RCC 7860 (cell line): Measurements from ENCODE around the gene RNFT2.

Source experiments
- DNase-seq: peaks from one replicate; pipeline ENCODE4 v3.0.0-alpha.2; 2015; ENCODE audit warnings: low spot score
- FAIRE-seq: peaks from 2 replicates; lab custom pipeline; 2012; peaks lifted over from hg19 to GRCh38; lab: Jason Lieb, UNC

Gene RNFT2, protein sequence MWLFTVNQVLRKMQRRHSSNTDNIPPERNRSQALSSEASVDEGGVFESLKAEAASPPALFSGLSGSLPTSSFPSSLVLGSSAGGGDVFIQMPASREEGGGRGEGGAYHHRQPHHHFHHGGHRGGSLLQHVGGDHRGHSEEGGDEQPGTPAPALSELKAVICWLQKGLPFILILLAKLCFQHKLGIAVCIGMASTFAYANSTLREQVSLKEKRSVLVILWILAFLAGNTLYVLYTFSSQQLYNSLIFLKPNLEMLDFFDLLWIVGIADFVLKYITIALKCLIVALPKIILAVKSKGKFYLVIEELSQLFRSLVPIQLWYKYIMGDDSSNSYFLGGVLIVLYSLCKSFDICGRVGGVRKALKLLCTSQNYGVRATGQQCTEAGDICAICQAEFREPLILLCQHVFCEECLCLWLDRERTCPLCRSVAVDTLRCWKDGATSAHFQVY

DNA sequence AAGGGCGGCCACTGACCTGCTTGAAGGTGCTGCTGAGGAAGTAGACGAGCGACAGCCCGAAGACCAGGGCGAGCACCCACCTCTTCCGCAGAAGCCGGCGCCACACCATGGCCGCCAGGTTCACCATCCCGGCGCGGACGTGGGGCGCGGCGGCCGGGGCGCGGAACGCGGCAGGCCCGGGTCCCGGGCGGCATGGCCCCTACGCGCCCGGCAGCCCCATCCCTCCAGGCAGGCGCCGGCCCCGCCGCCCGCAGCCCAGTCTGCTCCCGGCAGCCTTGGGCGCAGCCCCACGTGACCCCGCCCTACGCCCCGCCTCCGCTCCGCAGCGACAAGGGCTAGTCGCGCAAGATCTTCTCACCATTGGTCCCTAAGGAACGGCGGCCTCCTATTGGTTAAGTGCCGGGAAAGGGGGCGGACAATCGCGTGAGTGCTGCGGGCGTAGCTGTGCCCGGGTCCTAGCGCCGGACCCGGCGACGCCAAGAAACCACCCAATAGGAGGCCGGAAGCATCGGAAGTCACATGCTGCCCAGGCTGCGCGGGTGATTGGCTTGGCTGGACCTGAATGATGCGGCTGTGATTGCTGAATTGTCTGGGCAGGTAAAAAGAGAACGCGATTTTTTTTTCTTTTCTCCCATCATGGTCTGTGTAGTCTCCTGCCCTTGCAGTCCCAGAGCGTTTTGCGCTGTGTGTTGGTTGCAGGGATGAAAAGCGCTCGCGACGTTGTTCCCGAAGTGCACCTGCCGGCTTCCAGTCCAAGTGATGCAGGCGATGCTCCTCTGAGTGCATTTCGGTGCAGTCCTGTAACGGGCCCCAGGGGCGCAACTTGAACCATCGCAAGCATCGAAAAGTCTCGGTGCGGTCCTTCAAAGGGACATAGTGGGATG, at the start of gene RNFT2, which contains the start of gene SPRING1:
TSS of gene RNFT2 (plus strand) at position 542 of the 884 bp plus-strand sequence. CDS start 2,183 bp downstream, outside the sequence.
TSS of gene SPRING1 (minus strand) at position 296 of the 884 bp plus-strand sequence. CDS start at position 127, 169 bp downstream.
- DNase-seq (peak; percentile 93), FAIRE-seq (peak; percentile 68)

DNA sequence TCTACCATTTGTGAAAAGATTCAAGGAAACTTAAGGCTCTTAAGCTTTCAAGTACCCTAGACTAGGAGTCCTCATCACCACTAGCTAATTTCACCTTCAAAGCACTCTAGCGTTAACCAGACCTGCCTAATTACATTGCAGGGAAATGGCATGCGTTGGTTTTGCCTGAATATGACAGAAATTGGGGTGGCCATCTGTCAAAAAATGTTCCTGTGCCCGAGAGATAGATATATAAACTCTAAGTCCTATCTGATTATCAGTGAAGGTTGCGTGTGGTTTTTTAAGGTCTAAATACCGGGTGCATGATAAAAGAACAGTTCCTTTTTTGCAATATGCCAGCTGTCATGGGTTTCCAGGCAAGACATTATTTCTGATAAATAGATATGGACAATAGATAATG, 48.6 kb upstream of the RNFT2 start:
- FAIRE-seq = no peak
- no peak for DNase-seq

DNA sequence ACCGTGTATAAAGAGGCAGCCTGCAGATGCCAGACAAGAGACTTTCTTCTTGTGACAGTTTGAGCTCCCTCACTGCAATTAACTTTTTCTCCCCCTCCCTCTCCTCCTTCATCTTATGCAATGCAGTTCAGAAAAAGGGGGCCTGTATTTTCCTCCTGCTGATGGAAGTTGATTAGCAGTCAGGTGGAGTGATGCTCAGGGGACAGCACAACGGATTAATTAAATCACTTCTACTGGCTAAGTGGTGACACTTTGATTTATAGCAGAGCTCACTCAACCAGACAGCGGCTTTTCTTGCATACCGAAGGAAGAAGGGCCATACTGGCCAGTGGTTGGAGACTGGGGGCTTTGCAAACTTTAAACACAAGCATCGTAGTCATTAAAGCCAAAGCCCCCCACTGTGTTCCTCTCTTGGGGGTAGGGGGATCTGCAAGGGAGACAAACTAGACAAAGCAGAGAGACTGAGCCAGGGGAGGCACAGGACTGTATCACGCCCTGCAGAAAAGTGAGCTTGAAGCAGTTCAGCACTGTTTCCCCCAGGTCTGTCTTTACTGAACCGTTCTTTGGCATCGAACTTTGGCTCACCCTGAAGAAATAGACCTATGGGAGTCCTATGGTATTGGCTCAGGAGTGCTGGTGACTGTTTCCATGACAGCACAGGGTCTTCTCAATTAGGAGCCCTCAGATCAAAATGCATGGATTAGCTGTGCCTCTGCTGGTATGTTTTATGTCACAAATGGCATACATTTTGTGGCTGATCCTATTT, 48.0 kb upstream of the RNFT2 start:
- no peak for FAIRE-seq

DNA sequence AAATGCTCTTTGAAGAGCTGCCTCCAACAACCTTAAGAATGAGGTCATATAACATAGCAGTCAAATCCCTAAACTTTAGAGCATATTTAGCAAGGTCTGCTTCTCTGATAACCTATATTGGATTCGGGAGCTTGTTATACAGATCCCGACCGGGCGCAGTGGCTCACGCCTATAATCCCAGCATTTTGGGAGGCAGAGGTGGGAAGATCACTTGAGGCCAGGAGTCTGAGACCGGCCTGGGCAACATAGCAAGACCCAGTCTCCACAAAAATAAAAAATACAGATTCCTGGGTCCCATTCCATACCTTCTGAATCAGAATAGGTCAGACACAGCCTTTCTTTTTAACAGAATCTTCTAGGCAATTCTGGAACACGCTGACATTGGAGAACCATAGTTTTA, 46.9 kb upstream of the RNFT2 start:
- FAIRE-seq = no peak
- no peak for DNase-seq

More for the DNA sequence above, 48.0 kb upstream of the RNFT2 start:
- no peak for DNase-seq

DNA sequence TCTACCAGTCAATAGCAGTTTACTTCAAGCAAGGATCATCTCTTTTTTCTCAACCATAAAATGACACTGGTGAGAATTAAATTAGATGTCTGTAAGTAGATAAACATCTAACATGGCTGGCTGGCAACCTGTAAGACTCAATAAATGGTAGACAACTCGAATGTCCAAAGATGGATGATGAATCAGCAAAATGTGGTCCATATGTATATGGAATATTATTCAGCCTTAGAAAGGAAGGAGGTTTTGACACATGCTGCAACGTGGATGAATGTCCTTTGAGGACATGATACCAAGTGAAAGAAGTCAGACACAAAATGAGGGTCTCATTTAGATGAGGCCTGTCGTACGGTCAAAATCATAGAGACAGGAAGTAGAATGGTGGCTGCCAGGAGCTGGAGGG, 46.5 kb upstream of the RNFT2 start:
- FAIRE-seq (no peak), DNase-seq (no peak)

DNA sequence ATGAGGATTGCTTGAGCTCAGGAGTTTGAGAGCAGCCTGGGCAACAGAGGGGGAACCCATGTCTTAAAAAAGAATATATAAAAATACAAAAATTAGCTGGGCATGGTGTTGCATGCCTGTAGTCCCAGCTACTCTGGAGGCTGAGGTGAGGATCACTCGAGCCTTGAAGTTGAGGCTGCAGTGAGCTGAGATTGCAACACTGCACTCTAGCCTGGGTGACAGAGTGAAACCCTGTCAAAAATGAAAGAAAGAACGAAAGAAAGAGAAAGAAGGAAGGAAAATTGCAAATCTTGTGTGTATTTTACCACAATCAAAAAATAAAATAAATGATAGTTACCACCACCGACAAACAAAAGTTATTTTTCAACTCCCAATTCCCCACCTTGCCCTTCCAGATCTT, 45.5 kb upstream of the RNFT2 start:
- FAIRE-seq (no peak), DNase-seq (no peak)

DNA sequence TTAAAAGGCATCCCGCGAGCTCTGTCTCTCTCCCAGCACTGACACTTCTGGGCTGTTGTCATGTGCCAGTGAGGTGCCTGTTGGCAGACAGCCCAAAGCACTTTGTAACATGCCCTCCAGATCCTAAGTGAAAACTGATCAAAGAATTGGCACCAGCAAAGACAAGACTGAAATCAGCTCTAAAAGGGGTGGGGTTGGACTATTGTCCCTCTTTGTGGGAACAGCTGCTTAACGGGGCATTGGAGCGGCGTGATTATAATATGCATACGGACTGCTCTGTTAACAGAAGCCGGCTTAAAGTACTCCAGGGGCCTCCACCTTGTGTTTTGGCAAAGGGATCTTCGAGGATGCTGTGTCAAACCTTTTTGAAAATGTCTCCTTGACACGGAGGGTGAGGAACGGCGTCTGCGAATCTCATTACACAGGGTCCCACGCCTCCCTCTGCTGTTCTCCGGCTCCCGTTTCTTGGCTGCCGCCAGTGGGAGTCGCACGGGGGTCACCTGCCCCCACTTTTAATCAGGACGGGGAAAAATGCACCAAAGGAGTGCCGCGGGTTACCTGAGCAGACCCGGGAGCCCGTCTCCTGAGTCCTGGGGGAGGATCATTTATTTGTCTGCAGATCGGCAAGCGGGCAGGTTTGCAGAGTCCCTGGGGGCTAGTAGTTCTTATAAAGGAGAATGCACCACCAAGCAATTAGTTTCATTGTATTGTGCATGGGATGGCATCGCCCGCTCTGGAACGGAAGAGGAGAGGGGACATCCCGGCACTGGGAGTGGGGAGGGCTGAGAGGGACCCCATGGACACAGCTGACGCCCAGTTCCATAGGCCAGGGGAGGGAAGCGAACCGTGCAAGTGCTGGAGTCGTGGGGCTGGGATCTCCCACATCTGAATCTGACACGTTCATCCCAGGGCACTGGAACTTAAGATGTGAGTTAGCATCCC, 44.6 kb upstream of the RNFT2 start:
- no peak for DNase-seq
- no peak for FAIRE-seq

DNA sequence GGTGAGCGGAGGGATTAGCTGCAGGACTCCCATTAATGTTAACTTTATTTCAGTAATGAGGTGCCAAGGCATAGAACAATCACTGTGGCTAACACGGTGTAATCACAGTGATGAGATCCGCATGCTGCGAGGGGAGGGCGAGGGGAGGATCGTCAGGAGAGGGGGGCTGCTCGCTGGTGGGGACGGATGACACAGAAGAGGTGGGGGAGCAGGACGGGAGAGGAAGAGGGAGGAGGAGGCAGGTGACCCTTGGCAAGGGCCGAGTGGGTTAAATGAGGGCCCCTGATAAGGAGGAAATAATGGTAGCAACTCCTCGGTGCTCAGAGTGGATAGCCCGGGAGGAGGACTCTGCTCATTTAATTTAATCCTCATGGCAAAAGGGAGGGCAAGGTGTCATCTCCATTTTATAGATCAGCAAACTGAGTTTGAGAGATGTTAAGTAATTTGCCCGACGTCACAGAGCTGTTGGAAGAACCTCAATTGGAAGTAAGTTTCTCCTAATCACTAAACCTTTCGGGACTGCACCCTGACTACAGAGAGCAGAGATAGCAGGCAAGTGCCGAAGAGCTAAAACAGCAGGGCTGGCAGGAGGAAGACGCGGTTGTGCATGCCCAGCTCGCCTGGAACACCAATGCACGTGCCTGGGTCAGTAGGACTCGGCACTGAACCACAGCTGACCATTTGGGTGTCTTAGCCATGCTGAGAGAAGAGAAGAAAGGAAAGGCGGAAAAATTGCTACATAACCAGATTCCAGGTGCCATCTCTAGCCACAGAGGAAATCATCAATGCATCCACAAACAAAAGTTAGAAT, 43.3 kb upstream of the RNFT2 start:
- FAIRE-seq = no peak

DNA sequence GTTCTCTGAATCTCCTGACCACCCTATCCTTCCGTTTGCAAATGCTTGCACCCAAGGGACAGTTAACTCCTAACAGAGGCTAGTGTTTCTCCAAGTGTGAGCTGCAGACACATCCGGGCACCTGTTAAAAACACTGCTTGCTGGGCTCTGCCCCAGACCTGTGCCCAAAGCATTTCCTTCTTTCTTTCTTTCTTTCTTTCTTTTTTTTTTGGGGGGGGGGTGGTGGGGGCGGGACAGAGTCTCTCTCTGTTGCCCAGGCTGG, 42.7 kb upstream of the RNFT2 start:
- DNase-seq (no peak), FAIRE-seq (no peak)

More for the DNA sequence above, 43.3 kb upstream of the RNFT2 start:
- no peak for DNase-seq

DNA sequence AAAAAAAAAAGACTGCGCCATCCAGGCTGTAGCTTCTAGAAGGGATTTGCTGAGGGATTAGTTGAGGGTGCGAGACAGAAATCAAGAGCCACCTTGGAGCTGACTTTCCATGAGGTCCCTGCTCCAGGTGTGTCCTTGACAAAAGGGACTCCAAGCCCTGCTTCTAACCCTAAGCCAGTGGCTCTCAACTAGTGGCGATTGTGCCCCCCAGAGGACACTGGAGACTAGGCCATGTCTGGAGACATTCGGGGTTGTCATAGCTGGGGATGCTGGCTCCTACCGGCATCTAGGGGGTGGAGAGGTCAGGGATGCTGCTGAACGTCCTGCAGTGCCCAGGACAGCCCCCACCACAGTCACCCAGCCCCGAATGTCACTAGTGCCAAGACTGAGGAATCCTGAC, 40.8 kb upstream of the RNFT2 start:
- DNase-seq (no peak), FAIRE-seq (no peak)

DNA sequence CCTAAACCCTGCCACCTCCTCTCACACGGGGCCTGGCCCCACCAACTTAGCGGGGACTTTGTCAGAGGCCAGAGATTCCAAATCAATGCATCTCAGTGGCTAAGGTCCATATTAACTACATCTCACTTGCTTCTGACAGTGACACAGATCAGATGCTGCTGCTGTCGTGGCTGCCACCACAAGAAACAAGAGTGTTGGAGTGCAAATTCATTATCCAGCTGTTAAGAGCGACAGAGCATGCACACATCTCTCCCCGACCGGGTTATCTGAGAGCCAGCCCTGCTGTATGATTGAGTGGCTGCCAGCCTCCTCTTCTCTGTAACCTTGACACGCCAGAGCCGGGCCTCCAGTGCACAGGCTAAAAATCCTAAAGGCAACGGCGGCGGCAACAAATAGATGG, 40.4 kb upstream of the RNFT2 start:
- FAIRE-seq = no peak
- DNase-seq = no peak

DNA sequence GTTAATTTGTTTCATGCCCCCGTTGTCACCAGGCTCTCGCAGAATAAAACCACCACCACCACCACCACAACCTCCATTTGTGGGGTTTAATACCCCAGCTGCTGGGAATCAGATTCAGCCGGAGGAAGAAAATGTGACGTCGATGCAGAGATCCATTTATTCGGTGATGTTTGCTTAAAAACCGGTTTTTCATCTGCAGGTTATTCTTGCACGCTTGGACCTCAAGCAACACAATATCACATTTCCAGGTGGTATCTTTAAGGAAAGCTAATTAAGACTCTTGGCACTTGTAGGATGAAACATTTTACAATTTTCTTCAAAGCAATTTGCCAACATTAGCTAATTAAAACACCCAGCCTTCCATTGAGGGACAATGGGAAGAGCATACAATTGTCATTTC, 40.0 kb upstream of the RNFT2 start:
- FAIRE-seq = no peak
- DNase-seq = no peak

DNA sequence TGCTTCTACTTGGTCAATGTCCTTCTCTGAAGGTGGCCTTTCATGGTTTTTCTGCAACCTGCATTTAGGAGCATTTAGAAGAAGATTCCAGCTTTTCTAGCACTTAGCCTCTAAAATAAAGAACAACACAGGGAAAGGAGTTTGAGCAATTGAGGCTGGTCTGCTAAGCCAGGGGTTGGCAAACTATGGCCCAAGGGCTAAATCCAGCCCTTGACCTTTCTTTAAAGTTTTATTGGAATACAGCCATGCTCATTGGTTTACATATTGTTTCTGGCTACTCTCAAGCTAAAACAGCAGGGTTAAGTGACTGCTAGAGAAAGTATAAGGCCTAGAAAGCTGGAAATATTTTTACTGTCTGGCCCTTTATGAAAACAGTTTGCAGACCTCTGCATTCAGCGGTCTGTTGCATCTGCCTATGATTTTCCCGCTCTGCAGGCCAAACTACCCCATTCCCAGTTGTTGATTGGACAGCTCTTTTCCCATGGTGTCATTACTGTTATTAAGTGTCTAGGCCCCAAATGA, 39.5 kb upstream of the RNFT2 start:
- FAIRE-seq = no peak

DNA sequence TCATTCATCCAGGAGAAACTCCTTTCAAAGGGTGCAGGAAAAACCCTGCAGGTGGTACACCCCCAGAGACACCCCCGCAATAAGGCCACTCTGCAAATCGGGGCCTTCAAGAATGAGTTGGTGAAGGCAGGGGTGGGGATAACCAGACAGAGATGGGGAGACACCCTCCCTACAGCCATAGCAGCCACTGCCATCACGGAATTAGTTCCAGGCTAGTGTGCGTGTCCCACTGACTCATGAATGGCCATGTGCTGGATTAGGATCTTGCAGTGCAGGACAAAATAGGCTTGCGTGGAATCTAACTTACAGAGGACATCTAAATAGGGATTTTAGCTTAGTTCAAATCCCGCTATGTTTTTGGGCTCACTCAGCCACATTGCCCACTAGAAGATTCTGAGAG, 38.0 kb upstream of the RNFT2 start:
- FAIRE-seq (no peak), DNase-seq (no peak)

More for the DNA sequence above, 39.5 kb upstream of the RNFT2 start:
- no peak for DNase-seq

DNA sequence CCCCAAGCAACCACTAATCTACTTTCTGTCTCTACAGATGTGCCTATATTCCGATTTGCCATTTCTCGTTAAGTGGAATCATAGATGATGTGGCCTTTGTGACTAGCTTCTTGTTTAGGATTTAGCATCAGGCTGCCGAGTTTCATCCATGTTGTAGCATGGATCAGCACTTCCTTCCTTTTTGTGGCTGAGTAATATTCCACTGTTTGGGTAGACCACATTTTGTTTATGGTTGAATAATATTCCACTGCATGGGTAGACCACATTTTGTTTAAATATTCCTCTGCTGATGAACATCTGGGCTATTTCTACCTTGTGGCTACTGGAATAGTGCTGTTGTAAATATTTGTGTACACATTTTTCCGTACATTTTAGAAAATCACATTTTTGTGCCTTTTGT, 36.7 kb upstream of the RNFT2 start:
- no peak for DNase-seq
- no peak for FAIRE-seq

DNA sequence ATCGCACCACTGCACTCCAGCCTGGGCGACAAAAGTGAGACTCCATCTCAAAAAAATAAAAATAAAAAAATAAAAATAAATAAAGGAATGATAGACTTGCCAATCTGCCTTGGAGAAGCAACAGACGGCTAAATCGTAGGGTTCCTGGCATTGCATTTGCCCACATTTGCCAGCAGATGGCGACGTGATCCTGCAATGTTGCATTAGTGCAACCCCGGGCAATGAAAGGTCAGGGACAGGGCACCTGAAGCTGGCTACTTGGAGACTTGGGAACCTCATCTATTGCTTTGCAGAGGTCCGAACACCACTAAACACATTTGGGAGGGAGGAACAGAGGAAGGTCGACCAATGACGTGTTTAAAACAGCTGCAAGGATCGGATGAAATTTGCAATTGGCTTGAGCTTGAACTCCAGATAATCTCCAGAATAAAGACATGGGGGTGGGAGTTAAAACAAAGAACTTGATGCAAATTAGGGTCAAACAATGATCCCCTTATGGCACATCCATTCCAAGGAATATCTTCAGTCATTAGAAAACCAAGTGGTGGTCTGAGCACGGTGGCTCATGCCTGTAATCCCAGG, 34.8 kb upstream of the RNFT2 start:
- no peak for FAIRE-seq
- DNase-seq = peak; percentile 35

DNA sequence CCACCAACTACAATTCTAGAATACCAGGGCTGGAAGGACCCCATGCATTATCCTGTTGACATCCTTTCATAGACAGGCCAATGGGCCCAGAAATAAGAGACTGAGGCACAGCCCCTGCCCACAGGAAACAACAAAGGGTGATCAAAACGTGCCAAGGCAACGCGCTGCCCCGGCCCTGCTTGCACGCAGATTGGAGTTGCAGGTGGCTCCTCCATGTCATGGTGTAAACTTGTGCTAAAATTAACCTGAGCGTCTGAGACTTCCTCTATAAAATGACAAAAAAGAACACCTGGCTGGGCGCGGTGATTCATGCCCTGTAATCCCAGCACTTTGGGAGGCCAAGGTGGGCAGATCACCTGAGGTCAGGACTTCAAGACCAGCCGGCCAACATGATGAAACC, 30.4 kb upstream of the RNFT2 start:
- FAIRE-seq (no peak), DNase-seq (no peak)
